Mesenchymal stem cell (in vitro differentiated cells and primary cell): ENCODE measurements around the gene WWOX.

Source experiments
- DNase-seq: peaks from one replicate; pipeline ENCODE4 v3.0.0-alpha.2; 2013
- H2AFZ ChIP-seq: one replicate; pipeline ENCODE4 v1.6.1; 2013; ENCODE audit warnings: low read depth, mild to moderate bottlenecking, control low read depth, inconsistent platforms, low read length, moderate library complexity
- H2AK5ac ChIP-seq: 2 replicates; pipeline ENCODE4 v1.6.1; 2013; ENCODE audit warnings: low read length, moderate library complexity, mild to moderate bottlenecking, inconsistent platforms; ENCODE audit not compliant: severe bottlenecking
- H2BK120ac ChIP-seq: one replicate; pipeline ENCODE4 v1.6.1; 2013; ENCODE audit warnings: low read depth, mild to moderate bottlenecking, inconsistent platforms, low read length, moderate library complexity
- H2BK12ac ChIP-seq, 2 experiments: one replicate each; pipeline ENCODE4 v1.6.1; 2013; ENCODE audit warnings: inconsistent platforms in 2 of 2, low read length in 2 of 2, mild to moderate bottlenecking in 2 of 2, moderate library complexity in 2 of 2, control low read depth in 1 of 2
- H2BK15ac ChIP-seq: one replicate; pipeline ENCODE4 v1.6.1; 2013; ENCODE audit warnings: mild to moderate bottlenecking, low read depth, inconsistent platforms; ENCODE audit not compliant: poor library complexity, severe bottlenecking
- H2BK5ac ChIP-seq: 2 replicates; pipeline ENCODE4 v1.6.1; 2013; ENCODE audit warnings: low read depth, mild to moderate bottlenecking, low read length, control low read depth, inconsistent platforms; ENCODE audit not compliant: poor library complexity, severe bottlenecking
- H3K14ac ChIP-seq, 2 experiments: one replicate each; pipeline ENCODE4 v1.6.1; 2013; ENCODE audit warnings: inconsistent platforms in 2 of 2, low read length in 2 of 2, control low read depth in 1 of 2, mild to moderate bottlenecking in 1 of 2, moderate library complexity in 1 of 2
- H3K18ac ChIP-seq, 2 experiments: one replicate each; pipeline ENCODE4 v1.6.1; 2013; ENCODE audit warnings: inconsistent platforms in 2 of 2, low read length in 2 of 2, control low read depth in 1 of 2, low read depth in 1 of 2, mild to moderate bottlenecking in 1 of 2
- H3K23ac ChIP-seq, 2 experiments: one replicate each; pipeline ENCODE4 v1.6.1; 2013; ENCODE audit warnings: inconsistent platforms in 2 of 2, low read length in 2 of 2, mild to moderate bottlenecking in 2 of 2, moderate library complexity in 2 of 2, control low read depth in 1 of 2
- H3K27ac ChIP-seq: 2 replicates; pipeline ENCODE4 v1.5.1; 2013; ENCODE audit warnings: mild to moderate bottlenecking, moderate library complexity, low read length, control low read depth, inconsistent platforms; ENCODE audit not compliant: poor library complexity, severe bottlenecking
- H3K27me3 ChIP-seq, 2 experiments: 2 replicates each; pipeline versions ENCODE4 v1.6.1 to v1.7.0; 2013; ENCODE audit warnings: low read length in 2 of 2, mild to moderate bottlenecking in 2 of 2, moderate library complexity in 2 of 2, control low read depth in 1 of 2, inconsistent platforms in 1 of 2; ENCODE audit not compliant: control insufficient read depth in 1 of 2, insufficient read depth in 1 of 2
- H3K36me3 ChIP-seq, 2 experiments: 2 replicates each; pipeline versions ENCODE4 v1.6.1 to v1.7.0; 2013; ENCODE audit warnings: low read length in 2 of 2, control low read depth in 1 of 2, inconsistent platforms in 1 of 2, low read depth in 1 of 2, mild to moderate bottlenecking in 1 of 2; ENCODE audit not compliant: insufficient read depth in 2 of 2, control insufficient read depth in 1 of 2
- H3K4ac ChIP-seq, 2 experiments: one replicate each; pipeline ENCODE4 v1.6.1; 2013; ENCODE audit warnings: inconsistent platforms in 2 of 2, low read length in 2 of 2, mild to moderate bottlenecking in 2 of 2, moderate library complexity in 2 of 2, control low read depth in 1 of 2, low read depth in 1 of 2
- H3K4me1 ChIP-seq: 2 replicates; pipeline ENCODE4 v1.6.1; 2013; ENCODE audit warnings: low read depth, low read length, control low read depth; ENCODE audit not compliant: control insufficient read depth, insufficient read depth
- H3K4me2 ChIP-seq: 2 replicates; pipeline ENCODE4 v1.6.1; 2013; ENCODE audit warnings: low read length, mild to moderate bottlenecking, inconsistent platforms; ENCODE audit not compliant: poor library complexity, severe bottlenecking
- H3K4me3 ChIP-seq, 2 experiments: 2 replicates each; pipeline versions ENCODE4 v1.5.1 to v1.7.0; 2013; ENCODE audit warnings: low read length in 2 of 2, mild to moderate bottlenecking in 2 of 2, control low read depth in 1 of 2, low read depth in 1 of 2; ENCODE audit not compliant: insufficient read depth in 1 of 2
- H3K79me1 ChIP-seq: replicated peaks from 2 replicates; pipeline ENCODE4 v1.6.1; 2013; ENCODE audit warnings: mild to moderate bottlenecking, control low read depth, low read length, inconsistent platforms; ENCODE audit not compliant: poor library complexity, severe bottlenecking
- H3K9ac ChIP-seq: 2 replicates; pipeline ENCODE4 v1.7.0; 2013; ENCODE audit warnings: mild to moderate bottlenecking, low read length, moderate library complexity
- H3K9me3 ChIP-seq: 2 replicates; pipeline ENCODE4 v1.7.0; 2013; ENCODE audit warnings: mild to moderate bottlenecking, low read length; ENCODE audit not compliant: control insufficient read depth
- H4K8ac ChIP-seq: one replicate; pipeline ENCODE4 v1.6.1; 2013; ENCODE audit warnings: inconsistent platforms, mild to moderate bottlenecking, low read length, moderate library complexity
- H4K91ac ChIP-seq: one replicate; pipeline ENCODE4 v1.6.1; 2013; ENCODE audit warnings: mild to moderate bottlenecking, low read length, inconsistent platforms
- WGBS: methylation state at CpG from one replicate; pipeline ENCODE4 v1.1.7; 2013; ENCODE audit warnings: mixed read lengths; 5-methylcytosine and 5-hydroxymethylcytosine counted together

Gene WWOX

GRCh38 chr16:78869492-78869891, 770.0 kb downstream of the WWOX start:
- H3K14ac ChIP-seq, result no peak overlapping the region
- H3K4ac ChIP-seq, result no peak overlapping the region
- DNase-seq, result no peak
- no peak overlapping the region for H2AK5ac ChIP-seq
- no peaks in the 10 kb centered on the region for H3K9me3 ChIP-seq
- H2BK12ac ChIP-seq, result no peak overlapping the region
- no peak overlapping the region for H2AFZ ChIP-seq
- H3K36me3 ChIP-seq, result no peaks in the 10 kb centered on the region
- H3K27ac ChIP-seq, result no peak overlapping the region
- 78% methylated on average over 7 of the region's 7 CpGs for WGBS
- no peak overlapping the region for H3K9ac ChIP-seq
- no peak overlapping the region for H2BK120ac ChIP-seq
- no peaks in the 10 kb centered on the region for H3K79me1 ChIP-seq
- no peak overlapping the region for H2BK15ac ChIP-seq
- H3K18ac ChIP-seq, result no peak overlapping the region
- no peak overlapping the region for H3K4me3 ChIP-seq
- H2BK5ac ChIP-seq, result no peak overlapping the region
- H4K8ac ChIP-seq, result no peak overlapping the region
- H3K23ac ChIP-seq, result no peak overlapping the region
- H4K91ac ChIP-seq, result no peak overlapping the region
- no peak overlapping the region for H3K4me2 ChIP-seq
- H3K4me1 ChIP-seq, result no peaks in the 10 kb centered on the region
- no peaks in the 10 kb centered on the region for H3K27me3 ChIP-seq

- no peak overlapping the region for H3K27ac ChIP-seq
- no peaks in the 10 kb centered on the region for H3K9me3 ChIP-seq
- H4K91ac ChIP-seq, result no peak overlapping the region
- no peak overlapping the region for H3K4me2 ChIP-seq
- H2BK15ac ChIP-seq, result no peak overlapping the region
- no peak overlapping the region for H3K4ac ChIP-seq
- no peak overlapping the region for H2BK5ac ChIP-seq
- H3K79me1 ChIP-seq, result no peaks in the 10 kb centered on the region
- H3K23ac ChIP-seq, result no peak overlapping the region
- no peak overlapping the region for H3K4me3 ChIP-seq
- H3K14ac ChIP-seq, result no peak overlapping the region
- no peak overlapping the region for H3K18ac ChIP-seq
- no peak overlapping the region for H2BK12ac ChIP-seq
- no peak overlapping the region for H4K8ac ChIP-seq
- no peak overlapping the region for H2BK120ac ChIP-seq
- no peak overlapping the region for H2AK5ac ChIP-seq
- no peaks in the 10 kb centered on the region for H3K36me3 ChIP-seq
- 92% methylated on average over 4 of the region's 4 CpGs for WGBS
- DNase-seq, result no peak
- no peak overlapping the region for H3K9ac ChIP-seq
- no peak overlapping the region for H2AFZ ChIP-seq
- H3K4me1 ChIP-seq, result no peaks in the 10 kb centered on the region
- no peaks in the 10 kb centered on the region for H3K27me3 ChIP-seq
Measured at GRCh38 chr16:78871241-78871640, 771.8 kb downstream of the WWOX start.

GRCh38 chr16:78876671-78877070, 777.2 kb downstream of the WWOX start:
- Histone ChIP-seq H3K4me2 (no peak overlapping the region), H3K4me3 (no peak overlapping the region), H3K79me1 (no peaks in the 10 kb centered on the region), H4K8ac (no peak overlapping the region), H2BK120ac (no peak overlapping the region), H3K27ac (no peak overlapping the region), H3K18ac (no peak overlapping the region), H3K4ac (no peak overlapping the region), H2BK12ac (no peak overlapping the region), H2AFZ (no peak overlapping the region), H3K14ac (no peak overlapping the region), H4K91ac (no peak overlapping the region), H3K4me1 (no peaks in the 10 kb centered on the region), H3K36me3 (no peaks in the 10 kb centered on the region), H2BK5ac (no peak overlapping the region), H3K23ac (no peak overlapping the region), H2AK5ac (no peak overlapping the region), H3K9me3 (no peaks in the 10 kb centered on the region), H2BK15ac (no peak overlapping the region), H3K27me3 (no peaks in the 10 kb centered on the region), H3K9ac (no peak overlapping the region)
- no peak for DNase-seq
- 80% methylated on average over 1 of the region's 2 CpGs for WGBS

- Histone ChIP-seq H3K79me1 (no peaks in the 10 kb centered on the region), H3K27me3 (no peaks in the 10 kb centered on the region), H2BK5ac (no peak overlapping the region), H3K4me1 (no peaks in the 10 kb centered on the region), H3K14ac (no peak overlapping the region), H2AK5ac (no peak overlapping the region), H3K4ac (no peak overlapping the region), H3K9ac (no peak overlapping the region), H2BK120ac (no peak overlapping the region), H3K4me3 (no peak overlapping the region), H3K9me3 (no peaks in the 10 kb centered on the region), H4K91ac (no peak overlapping the region), H3K18ac (no peak overlapping the region), H2BK15ac (no peak overlapping the region), H2BK12ac (no peak overlapping the region), H4K8ac (no peak overlapping the region), H3K23ac (no peak overlapping the region), H2AFZ (no peak overlapping the region), H3K4me2 (no peak overlapping the region), H3K36me3 (no peaks in the 10 kb centered on the region), H3K27ac (no peak overlapping the region)
- no peak for DNase-seq
- 75% methylated on average over 6 of the region's 6 CpGs for WGBS
Measured at GRCh38 chr16:78877114-78877655, 777.7 kb downstream of the WWOX start.
